HepG2 (cell line): ENCODE measurements around the gene HOXB5. TPM values are rescaled to one million over a fixed set of nuclear protein-coding genes. Genes with fewer than 3 reads are reported as not detected.
A peak's percentile ranks its signal among the peaks of the same experiment; 100 is the strongest.

Experiments used
- ATM ChIP-seq: fragments of 450-650 bp; IDR thresholded peaks from 2 replicates; pipeline ENCODE4 v1.7.1; 2017; ENCODE audit warnings: mild to moderate bottlenecking, borderline replicate concordance
- CEBPB ChIP-seq: IDR thresholded peaks from 2 replicates; pipeline ENCODE4 v1.6.1; 2011; ENCODE audit warnings: low read depth, low read length, improper control_type of control experiment, borderline replicate concordance
- DBP ChIP-seq: sonication (generic); formaldehyde crosslinking; IDR thresholded peaks from 2 replicates; pipeline ENCODE4 v1.4.0; 2020; ENCODE audit warnings: missing genetic modification reagents; ENCODE audit errors: not compliant biosample characterization
- EED ChIP-seq: sonication (generic); formaldehyde crosslinking; IDR thresholded peaks from 2 replicates; pipeline ENCODE4 v1.5.0; 2020; ENCODE audit warnings: mild to moderate bottlenecking, missing genetic modification reagents
- FOXO4 ChIP-seq: sonication (generic); formaldehyde crosslinking; conservative IDR thresholded peaks from 2 replicates; pipeline ENCODE4 v1.8.1; 2023; ENCODE audit warnings: missing genetic modification reagents
- HMG20A ChIP-seq: IDR thresholded peaks from 2 replicates; pipeline ENCODE4 v1.6.1; 2016; ENCODE audit warnings: borderline replicate concordance
- JARID2 ChIP-seq: sonication (generic); formaldehyde crosslinking; IDR thresholded peaks from 2 replicates; pipeline ENCODE4 v1.8.1; 2023; ENCODE audit warnings: missing genetic modification reagents, inconsistent platforms; ENCODE audit not compliant: insufficient replicate concordance
- KLF9 ChIP-seq: IDR thresholded peaks from 2 replicates; pipeline ENCODE4 v1.6.1; 2016; ENCODE audit warnings: low read depth
- MIER3 ChIP-seq: IDR thresholded peaks from 2 replicates; pipeline ENCODE4 v1.6.1; 2016; ENCODE audit warnings: missing compliant biosample characterization, borderline replicate concordance
- MXD3 ChIP-seq: IDR thresholded peaks from 2 replicates; pipeline ENCODE4 v1.6.1; 2016; ENCODE audit warnings: mild to moderate bottlenecking, missing biosample characterization, missing genetic modification reagents
- NR2F6 ChIP-seq, 2 experiments: IDR thresholded peaks; 2 replicates each; pipeline ENCODE4 v1.6.1; 2016; ENCODE audit warnings: antibody characterized with exemption in 1 of 2, mild to moderate bottlenecking in 1 of 2
- PRMT3 ChIP-seq: sonication (generic); formaldehyde crosslinking; IDR thresholded peaks from 2 replicates; pipeline ENCODE4 v1.8.1; 2022; ENCODE audit warnings: low read depth, mild to moderate bottlenecking, moderate library complexity, missing genetic modification reagents, borderline replicate concordance
- RFX1 ChIP-seq: fragments of 450-650 bp; IDR thresholded peaks from 2 replicates; pipeline ENCODE4 v1.6.1; 2017
- TAF15 ChIP-seq: fragments of 200-400 bp; formaldehyde crosslinking; IDR thresholded peaks from one replicate; pipeline ENCODE4 v1.6.1; 2018; ENCODE audit warnings: mild to moderate bottlenecking, low read depth, low read length; ENCODE audit not compliant: poor library complexity, severe bottlenecking
- TOE1 ChIP-seq: sonication (generic); formaldehyde crosslinking; IDR thresholded peaks from 2 replicates; pipeline ENCODE4 v1.4.0; 2020; ENCODE audit warnings: mild to moderate bottlenecking, missing genetic modification reagents
- ZBTB4 ChIP-seq: sonication (generic); formaldehyde crosslinking; IDR thresholded peaks from 2 replicates; pipeline ENCODE4 v1.4.0; 2020; ENCODE audit warnings: missing genetic modification reagents, mild to moderate bottlenecking, borderline replicate concordance
- ZC3H13 ChIP-seq: sonication (generic); formaldehyde crosslinking; IDR thresholded peaks from 2 replicates; pipeline ENCODE4 v1.8.1; 2023; ENCODE audit warnings: mild to moderate bottlenecking, missing genetic modification reagents, moderate library complexity
- ZNF280D ChIP-seq: sonication (generic); formaldehyde crosslinking; IDR thresholded peaks from 2 replicates; pipeline ENCODE4 v1.5.1; 2020; ENCODE audit warnings: mild to moderate bottlenecking, missing genetic modification reagents
- ZNF749 ChIP-seq: sonication (generic); formaldehyde crosslinking; IDR thresholded peaks from 2 replicates; pipeline ENCODE4 v1.8.0; 2022; ENCODE audit warnings: mild to moderate bottlenecking, missing genetic modification reagents, moderate library complexity, borderline replicate concordance
- ZSCAN21 ChIP-seq: sonication (generic); formaldehyde crosslinking; IDR thresholded peaks from 2 replicates; pipeline ENCODE4 v1.8.0; 2022; ENCODE audit warnings: mild to moderate bottlenecking, missing genetic modification reagents, moderate library complexity, borderline replicate concordance
- polyA plus RNA-seq, 8 experiments: library from polyadenylated mRNA; depleted of rRNA in 3 of 8; stranded (reverse) in 7 of 8; unstranded in 1 of 8; fragments of >200 nt; fragmentation: Illumina TruSeq in 4 of 8; extraction: Trizol in 4 of 8; gene quantifications; 2 replicates each; pipeline versions ENCODE4 v1.2.1 to v1.2.3, GENCODE V29; 2011 to 2016; ENCODE audit warnings: low read depth in 4 of 8, missing spikeins in 1 of 8, mixed read lengths in 1 of 8; ENCODE audit not compliant: insufficient read depth in 1 of 8
- total RNA-seq, 5 experiments: library from RNA; depleted of rRNA; stranded (reverse); fragments of >200 nt; fragmentation: Illumina TruSeq; extraction: Trizol; gene quantifications; 2 replicates each; pipeline ENCODE4 v1.2.3, GENCODE V29; 2016; ENCODE audit warnings: low read depth in 1 of 5

HOXB5 gene
- total and polyA plus RNA-seq, 2 of the 13 experiments (the other 11 are each of a cell fraction or from before 2014, with no cell fraction given): not detected

- no peak for TF ChIP-seq ZNF280D (CRISPR knock-in tag)
- no peak for TF ChIP-seq FOXO4 (CRISPR knock-in tag)
- TF ChIP-seq KLF9 (CRISPR knock-in tag): no peak
- TF ChIP-seq RFX1: no peak
- TF ChIP-seq ATM: no peak
- no peak for TF ChIP-seq ZSCAN21
- TF ChIP-seq DBP (CRISPR knock-in tag): no peak
- TF ChIP-seq MXD3 (CRISPR knock-in tag): 0 out of 2 replicates have a peak, but pooled peaks have one; percentile 63
- TF ChIP-seq CEBPB: no peak
- no peak for TF ChIP-seq PRMT3 (CRISPR knock-in tag)
- no peak for TF ChIP-seq TOE1 (CRISPR knock-in tag)
- no peak for TF ChIP-seq MIER3
- no peak for TF ChIP-seq EED
- TF ChIP-seq ZNF749 (CRISPR knock-in tag): no peak
- TF ChIP-seq ZBTB4: no peak
- no peak for TF ChIP-seq HMG20A
- no peak for TF ChIP-seq NR2F6 (IDR thresholded peaks at IDR 0.05)
- peak; percentile 30; the same call in 1 of the 2 replicates for TF ChIP-seq NR2F6 (CRISPR knock-in tag; IDR thresholded peaks at IDR 0.05)
- no peak for TF ChIP-seq JARID2 (CRISPR knock-in tag)
- TF ChIP-seq TAF15: no peak
- no peak for TF ChIP-seq ZC3H13 (CRISPR knock-in tag)
These were observed 42.8 kb upstream of the HOXB5 start (continued) for GRCh38 chr17:48636177-48637018.
